GM21526 (cell line): ENCODE measurements around the gene ERC2.
A peak's percentile ranks its signal among the peaks of the same experiment; 100 is the strongest.

Experiments
- ATAC-seq: cut with Tn5 transposase; IDR thresholded peaks from one replicate; pipeline ENCODE4 v1.9.1; 2021; ENCODE audit warnings: moderate library complexity; ENCODE audit not compliant: unreplicated experiment, low FRiP score

The ERC2 gene

DNA sequence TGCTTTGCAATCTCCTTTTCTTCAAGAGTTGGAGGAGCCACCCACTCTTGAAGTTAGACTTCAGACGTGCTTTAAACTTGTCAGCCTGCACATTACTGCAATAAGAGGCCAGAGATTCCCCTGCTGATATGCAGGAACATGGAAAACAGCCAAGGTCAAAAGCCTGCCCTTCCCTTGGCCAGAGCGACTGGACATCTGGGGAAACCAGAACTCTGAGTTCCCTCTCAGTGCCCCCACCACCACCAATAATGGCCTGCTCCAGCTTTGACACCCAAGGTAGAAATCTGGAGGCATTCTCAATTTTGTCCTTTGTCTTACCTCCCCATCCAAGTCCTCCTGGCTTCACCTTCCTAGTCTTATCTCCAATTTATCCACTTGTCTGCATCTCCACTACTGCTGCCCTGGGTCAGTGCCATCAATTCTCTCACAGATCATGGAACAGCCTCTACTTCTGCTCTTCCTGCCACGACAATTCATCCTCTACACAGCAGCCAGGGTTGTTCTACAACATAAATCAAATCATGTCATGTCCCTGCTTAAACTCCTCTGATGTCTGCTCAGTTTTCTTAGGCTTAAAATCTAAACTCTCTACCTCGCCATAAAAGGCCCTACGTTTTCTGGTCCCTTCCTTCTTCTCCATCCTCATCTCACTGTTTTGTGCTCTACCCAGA, 789.6 kb downstream of the ERC2 start:
- no peak for ATAC-seq

DNA sequence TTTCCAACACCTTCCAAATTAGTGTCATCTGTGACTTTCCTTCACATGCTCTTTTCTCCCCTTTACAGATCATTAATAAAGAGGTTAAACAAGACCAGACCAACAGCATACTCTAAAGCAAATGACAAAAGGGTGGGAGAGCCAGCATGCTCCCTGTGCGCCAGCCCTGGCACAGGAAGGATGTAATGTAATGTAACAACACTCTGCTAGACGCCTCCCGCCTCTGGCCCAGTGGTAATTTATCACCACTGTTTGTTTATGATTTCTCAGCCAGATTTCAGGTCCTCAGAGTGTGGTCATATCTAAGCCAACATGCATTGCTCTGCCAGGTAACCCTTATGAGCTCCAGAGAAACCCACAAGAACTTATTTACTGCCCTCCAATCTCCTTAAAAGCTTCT, 791.6 kb downstream of the ERC2 start:
- no peak for ATAC-seq

DNA sequence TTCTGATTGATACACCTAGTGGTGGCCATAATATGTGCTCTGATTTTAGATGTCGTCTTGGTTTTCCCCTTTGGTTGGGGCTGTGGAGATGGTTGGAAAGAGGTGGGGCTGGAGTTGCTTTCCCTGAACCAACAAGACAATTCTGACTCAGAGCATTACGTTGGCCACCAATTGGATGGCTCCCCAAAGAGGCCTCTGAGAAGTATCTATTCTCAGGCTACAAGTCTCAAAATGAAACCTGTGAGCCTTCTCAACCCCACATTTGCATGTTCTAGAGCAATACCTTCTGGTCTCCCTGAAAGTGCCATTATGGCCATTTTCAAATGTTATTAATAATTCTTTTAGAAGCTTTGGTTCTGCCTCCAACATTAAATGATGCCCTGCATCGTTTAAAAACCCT, 792.8 kb downstream of the ERC2 start:
- ATAC-seq = peak; percentile 99

DNA sequence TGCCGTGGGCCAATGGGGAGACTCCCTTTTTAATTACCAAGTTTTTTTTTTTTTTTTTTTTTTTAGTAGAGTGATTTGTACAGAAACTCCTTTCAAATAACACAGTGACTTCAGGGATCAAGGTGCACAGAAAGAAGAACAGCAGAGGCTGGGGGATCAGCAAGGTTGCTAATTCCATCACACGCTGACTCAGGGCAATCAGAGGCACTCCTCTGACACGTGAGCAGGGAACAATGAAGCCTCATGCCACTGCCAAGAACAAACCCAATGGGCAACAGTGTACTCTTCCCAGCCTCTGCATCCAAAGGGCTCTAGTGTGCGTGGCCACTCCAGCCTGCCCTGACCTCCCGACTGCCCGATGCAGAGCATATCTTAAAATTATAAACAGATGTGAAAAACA, 794.5 kb downstream of the ERC2 start:
- ATAC-seq = no peak

DNA sequence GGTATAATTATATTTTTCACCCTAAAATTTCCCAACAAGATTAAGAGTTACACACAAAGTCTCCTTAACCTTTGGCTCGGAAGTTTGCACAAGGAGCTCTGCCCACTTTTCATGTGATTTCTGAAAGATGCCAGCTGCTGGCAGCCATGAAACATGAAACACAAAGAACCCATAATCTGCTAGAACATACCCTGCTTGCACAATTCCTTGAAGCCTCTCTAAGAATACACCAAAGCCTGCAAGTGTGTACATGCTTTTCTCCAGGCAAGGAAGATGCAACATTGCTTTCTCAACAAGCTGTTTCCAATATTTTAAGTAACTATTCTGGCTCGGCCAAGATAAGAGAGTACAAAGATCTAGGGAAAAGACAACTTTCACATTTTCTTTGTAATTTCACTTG, 799.1 kb downstream of the ERC2 start:
- ATAC-seq = no peak

DNA sequence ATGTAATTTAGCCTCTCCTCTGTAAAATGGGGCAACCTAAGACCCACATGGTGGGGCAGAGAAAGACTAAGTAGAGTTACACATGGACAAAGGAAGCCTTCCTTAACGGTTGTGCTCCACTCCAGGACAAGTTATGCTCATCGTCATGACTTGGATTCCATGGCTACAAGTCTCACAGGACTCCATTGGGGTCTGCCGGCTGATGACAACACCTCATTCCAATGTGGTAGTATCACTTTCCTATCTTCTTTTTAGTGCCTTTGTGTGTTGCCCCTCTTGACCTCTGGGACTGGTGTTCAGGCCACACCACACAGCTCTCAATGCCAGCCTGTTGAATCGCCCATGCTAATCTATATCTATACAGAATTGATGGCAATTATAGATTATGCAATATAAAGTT, 799.9 kb downstream of the ERC2 start:
- no peak for ATAC-seq

DNA sequence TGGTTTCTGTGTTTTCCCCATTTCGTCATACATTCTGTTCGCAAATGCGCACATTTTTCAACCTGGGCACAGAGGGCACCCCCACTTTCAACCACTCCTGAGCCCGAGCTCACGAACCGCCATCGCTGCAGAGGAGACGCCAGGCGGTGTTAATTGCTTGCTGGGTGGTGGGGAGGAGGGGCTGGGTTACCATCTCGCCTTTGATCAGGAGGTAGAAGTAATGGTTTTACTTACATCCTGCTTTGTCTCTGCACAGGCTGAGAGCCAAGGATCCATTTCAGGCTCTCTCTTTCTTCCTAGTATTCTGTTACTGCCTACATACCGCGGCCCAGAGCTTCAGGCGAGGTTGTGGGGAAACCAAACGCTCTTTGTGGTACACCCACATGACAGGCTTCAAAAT, 803.9 kb downstream of the ERC2 start:
- ATAC-seq = no peak

DNA sequence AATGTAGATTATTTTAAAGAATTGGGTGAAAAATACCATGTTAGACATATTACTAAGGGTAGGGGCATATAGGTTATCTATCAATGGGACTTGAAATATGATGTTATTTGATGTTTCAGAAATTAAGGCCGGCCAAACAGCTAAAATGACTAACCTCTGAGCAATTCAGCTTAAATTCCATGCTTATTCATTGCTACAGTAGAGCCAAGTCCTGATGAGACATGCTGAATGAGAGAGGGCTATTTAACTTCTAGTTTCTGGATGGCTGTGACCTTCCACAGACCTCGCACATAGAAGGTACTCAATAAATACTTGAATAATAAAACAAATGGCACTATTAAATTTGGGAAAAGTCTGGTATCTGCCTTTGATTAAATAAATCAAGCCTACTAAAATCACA, 805.6 kb downstream of the ERC2 start:
- ATAC-seq = no peak

DNA sequence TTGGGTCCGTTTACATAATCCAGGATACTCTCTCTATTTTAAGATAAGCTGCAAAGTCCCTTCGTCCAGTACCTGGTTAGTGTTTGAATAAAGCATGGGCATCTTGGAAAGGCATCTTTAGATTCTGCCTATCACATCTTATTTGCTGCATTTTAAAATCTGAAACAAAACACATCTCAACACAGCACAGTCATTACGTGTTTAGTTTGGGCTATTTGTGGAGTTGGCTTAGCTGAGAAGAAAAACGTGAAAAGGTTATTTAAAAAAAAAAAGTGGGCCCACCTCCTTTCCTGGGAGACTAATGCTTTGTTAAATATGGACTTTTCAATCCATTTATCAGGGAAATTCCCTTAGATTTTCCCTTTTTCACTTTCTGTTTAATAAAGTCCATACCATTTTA, 806.7 kb downstream of the ERC2 start:
- no peak for ATAC-seq

DNA sequence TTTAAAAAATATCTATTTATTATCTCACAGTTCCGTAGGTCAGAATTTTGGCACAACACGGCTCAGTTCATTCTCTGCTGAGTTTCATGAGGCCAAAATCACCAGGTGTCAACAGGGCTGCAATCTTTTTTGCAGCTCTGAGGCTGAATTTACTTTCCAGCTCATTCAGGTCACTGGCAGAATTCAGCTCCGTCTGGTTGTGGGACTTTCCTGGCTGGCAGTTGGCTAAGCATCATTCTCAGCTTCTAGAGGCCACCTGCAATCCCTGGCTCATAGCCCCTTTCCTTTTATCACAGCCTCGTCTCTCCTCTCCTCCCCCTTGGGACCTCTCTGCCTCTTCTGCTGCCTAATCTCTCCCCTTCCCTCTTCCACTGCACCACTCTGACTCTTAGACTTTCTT, 807.1 kb downstream of the ERC2 start:
- no peak for ATAC-seq

DNA sequence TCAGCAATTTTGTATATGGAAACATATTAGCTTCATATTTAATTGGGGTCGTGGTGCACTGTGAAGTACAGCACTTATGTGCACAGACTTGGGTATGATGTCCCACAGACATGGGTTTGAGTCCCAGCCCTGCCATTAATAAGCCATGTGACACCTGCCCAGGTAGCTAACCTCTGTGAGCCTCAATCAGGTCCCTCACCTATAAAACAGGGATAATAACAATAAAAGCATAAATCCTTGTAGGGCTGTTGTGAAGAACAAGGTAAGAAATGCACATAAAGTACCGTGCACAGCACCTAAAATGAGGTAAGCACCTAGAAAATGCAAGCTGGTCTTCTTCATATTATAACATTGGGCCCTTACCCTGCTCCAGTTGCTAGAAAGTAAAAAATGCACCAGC, 807.6 kb downstream of the ERC2 start:
- no peak for ATAC-seq

DNA sequence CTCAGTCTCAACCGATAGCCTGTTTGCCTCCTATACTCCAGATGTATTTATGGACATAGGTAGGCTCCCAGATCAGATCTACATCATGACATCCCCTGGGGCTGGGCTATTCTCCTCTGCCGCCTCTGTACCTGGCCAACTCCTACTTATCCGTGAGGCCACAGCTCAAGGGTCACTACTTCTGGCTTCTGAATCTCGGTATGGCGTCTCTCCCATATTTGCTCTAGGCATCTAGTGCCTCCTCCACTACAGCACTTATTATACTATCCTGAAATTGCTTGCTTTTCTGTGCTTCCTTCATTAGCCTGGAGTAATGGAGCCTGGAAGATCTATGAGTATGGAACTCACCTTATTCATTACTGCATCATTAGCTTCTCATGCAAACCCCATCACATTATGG, 808.6 kb downstream of the ERC2 start:
- no peak for ATAC-seq

DNA sequence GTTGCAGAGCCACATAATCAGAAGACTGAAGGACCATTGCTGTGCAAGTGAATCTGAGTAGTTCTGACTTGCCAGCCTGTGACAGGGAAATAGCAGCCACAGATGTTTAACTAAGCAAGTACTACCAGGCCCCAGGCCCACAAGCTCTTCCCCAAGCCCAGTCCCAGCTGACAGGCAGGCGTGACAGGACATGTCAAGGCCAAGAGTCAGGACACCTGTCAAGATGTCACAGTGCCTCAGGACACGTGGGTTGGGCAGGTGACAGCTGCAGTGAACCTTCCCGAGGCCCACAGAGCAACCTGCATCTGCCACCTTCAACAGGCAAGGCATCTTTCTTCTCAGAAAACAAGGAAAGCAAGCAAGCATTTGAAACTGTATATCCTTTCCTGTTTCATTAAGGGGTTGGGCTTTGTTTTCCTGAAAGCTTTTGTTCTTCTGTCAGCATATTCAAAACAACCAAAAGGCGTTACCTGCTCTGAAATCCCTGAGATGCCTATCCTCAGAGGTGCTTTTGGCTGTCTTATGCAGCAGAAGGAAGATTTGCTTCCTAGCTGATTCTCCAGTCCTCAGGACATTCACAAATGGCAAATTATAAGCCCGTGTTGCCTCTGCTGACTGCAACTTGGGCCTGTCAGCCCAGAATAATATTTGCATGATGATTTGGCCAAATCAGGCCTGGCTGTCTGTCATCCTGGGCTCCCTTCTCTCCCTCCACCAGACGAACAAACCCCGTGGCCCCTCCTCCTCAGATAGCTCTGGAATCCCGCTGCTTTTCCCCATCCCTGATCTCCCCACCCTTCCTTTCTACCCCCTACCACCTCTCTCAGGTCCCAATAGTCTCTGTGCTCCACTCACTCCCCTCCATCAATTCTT, 809.3 kb downstream of the ERC2 start:
- no peak for ATAC-seq

DNA sequence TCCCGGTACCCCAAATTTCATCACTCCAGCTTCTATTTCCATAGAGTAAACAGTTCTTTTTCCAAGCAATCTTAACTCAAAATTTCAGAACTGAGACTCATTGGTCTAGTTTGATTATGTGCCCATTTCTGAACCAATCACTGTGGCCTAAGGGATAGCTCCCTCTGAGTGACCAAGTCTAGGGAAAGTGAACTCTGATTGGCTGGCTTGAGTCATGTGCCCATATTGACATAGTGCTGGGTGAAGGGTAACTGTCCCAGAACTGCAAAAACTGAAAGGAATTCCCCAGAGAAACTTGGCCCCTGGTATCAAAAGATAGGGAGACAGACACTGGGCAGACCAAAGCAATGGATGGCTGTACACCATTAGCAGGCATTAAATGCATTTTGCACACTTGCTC, 810.0 kb downstream of the ERC2 start:
- ATAC-seq = no peak

DNA sequence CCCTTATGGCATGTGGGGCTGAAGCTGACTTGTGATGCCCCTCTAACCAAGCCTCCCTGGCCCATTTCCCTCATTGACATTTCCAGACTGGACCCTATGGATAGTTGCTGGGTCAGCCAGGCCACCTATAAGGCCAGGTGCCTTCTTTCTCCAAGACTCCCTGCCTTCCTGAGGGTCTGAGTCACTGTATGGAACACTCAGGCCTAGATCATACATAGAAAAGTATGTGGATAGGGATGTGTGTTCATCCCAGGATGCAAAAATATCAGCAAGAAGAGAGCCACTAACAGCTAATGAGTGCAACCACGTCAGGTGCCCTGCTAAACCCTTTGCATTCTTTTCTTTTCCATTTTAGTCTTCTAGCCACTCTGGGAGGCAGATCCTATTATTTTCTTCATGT, 812.7 kb downstream of the ERC2 start:
- no peak for ATAC-seq

DNA sequence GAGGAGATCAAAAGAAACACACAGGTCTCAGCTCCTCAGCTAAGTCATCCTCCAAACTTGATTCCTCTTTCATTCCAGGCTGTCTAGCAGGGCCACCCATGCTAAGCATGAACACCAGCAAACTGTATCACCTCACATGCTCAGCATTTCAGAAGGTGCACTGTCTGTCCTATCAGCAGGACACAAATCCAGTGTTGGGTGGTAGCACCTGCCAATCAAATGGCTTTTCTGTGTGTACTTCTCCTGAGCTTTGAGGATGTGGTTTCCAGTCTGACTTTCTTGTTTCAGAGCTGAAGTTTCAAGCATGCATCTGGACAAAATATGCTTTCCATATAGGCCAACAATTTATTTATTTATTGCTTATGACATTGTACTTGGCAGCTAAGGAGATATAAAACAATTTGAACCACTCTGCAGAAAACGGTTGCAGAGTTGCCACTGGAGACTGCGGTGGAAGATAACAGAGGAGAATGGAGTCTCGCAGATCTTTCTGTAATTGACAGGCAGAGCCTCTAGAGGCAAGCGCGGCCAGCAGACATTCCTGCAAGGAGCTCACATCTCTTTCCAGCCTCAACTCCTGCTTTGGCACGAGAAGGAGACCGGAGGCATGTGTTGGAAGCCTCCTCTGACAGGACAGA, 814.0 kb downstream of the ERC2 start:
- peak; percentile 96 for ATAC-seq

DNA sequence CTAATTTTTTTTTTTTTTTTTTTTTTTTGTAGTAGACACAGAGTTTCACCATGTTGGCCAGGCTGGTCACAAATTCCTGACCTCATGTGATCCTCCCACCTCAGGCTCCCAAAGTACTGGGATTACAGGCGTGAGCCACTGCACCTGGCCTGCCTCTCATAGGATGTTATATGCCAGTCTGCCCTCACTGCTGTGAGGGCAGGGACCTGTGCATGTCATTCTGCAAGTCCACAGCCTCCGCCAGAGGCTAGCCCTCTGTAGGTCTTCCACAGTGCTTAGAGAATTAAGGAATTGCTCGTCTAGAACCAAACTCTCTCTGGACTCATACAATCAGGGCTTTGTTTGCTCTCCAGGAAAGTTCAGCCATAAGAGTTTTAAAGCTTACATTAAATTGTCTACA, 817.3 kb downstream of the ERC2 start:
- ATAC-seq = no peak

DNA sequence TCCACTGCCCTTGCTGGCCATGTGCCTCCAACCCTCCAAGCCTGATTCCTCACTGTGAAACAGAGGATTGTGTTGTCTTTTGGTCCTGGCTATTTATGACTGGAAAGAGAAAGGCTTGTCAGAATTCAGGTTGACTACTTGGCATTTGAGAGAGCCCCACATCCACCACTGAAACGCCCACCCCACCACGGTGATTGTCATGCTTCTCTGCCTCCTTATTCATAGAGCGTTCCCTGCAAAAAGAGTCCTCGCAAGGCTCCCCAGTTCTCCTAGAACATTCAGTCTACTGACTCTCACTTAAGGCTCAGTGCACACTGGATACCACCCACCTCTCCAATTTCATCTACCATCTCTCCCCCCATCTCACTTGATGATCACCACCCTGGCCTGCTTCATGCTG, 818.3 kb downstream of the ERC2 start:
- no peak for ATAC-seq

DNA sequence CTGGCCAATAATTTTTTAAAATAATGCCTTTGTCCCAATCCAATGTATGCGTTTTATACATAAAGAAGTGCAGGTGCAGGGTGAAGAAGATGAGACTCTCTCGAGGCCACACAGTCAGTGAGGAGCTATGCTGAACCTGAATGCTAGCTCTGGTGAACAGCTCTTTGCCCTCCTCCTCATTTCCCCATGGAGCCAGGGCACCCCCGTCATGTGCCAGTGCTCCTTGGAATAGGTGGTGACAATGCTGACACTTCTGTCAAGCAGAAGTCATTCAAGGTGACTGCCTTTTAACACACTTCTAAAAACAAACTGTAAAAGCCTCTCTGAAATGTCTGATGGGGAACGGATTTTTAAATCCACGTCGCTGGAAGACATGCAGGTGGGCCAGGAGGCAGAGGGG, 818.7 kb downstream of the ERC2 start:
- ATAC-seq = no peak

DNA sequence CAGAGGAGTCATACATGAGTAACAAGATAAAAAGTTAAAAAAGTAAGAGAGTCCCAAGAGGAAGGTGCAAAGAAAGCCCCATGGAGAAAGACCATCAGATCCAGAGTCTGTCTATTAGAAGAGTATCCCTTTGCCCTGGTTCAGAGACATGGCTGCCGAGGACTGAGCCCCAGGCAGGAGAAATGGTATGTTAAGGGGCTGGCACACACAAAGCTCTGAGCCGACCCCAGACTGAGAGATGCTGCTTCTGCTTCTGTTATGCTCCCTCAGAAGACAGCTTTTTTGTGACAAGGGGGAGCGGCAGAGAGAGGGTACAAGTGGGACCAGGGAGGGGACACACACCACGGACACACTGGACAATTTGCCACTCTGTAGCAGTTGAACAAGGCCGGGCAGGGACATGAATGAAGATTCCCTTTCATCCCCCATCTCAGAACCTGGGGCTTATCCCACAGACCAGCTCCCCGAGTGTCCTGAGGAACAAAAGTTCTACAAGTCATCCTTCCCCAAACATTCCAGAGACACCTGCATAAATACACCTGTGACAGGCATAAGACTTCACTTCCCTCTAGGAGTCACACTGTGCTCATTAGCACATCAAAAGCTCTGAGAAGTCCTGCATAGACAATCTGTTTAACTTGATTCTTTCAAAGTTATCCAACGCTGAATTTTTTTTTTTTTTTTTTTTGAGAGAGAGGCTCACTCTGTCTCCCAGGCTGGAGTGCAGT, 819.5 kb downstream of the ERC2 start:
- ATAC-seq = no peak

DNA sequence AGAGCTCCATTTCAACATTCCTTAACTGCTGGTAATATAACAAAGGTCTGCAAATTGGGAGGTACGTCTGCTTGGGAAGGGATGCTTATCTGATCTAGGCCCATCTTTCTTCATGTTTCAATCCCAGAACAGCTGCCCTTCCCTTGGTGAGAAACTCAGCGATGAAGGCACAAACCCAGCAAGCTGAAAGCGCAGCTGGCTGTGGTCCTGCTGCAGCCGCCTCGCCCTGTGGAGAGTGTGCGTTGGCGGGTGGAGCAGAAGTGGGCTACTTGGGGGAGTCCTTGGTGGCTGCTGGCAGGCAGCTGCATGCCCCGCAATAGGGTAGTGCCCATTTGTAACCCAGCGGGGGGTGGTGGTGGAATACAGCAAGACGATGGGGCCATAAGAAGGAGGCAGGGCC, 820.6 kb downstream of the ERC2 start:
- no peak for ATAC-seq
